HG02973 (cell line): ENCODE data around the gene TDP1.
"Not testable (repeated sequence)": the region's sequence is repeated elsewhere in the genome, so short reads cannot be mapped to it uniquely, and the experiment has no call there.

Experiments
- ATAC-seq: cut with Tn5 transposase; IDR thresholded peaks from one replicate; pipeline ENCODE4 v1.9.1; 2021; ENCODE audit warnings: moderate library complexity; ENCODE audit not compliant: unreplicated experiment

Gene TDP1

GRCh38 chr14:90042496-90043252 lies 86.9 kb downstream of the TDP1 start:
- no peak for ATAC-seq

GRCh38 chr14:90045616-90046015 lies 89.9 kb downstream of the TDP1 start:
- no peak for ATAC-seq

GRCh38 chr14:90049390-90049789 lies 93.7 kb downstream of the TDP1 start:
- ATAC-seq = no peak

- no peak for ATAC-seq
These were observed 94.5 kb downstream of the TDP1 start for GRCh38 chr14:90050271-90050670.

GRCh38 chr14:90053044-90053443 lies 97.3 kb downstream of the TDP1 start:
- ATAC-seq = no peak

- ATAC-seq = no peak
These were observed 99.1 kb downstream of the TDP1 start for GRCh38 chr14:90054803-90055202.

GRCh38 chr14:90056826-90057225 lies 101.1 kb downstream of the TDP1 start:
- ATAC-seq = no peak

GRCh38 chr14:90058876-90059458 lies 103.2 kb downstream of the TDP1 start:
- no peak for ATAC-seq

- ATAC-seq = peak; percentile 61
These were observed 104.7 kb downstream of the TDP1 start for GRCh38 chr14:90060312-90060964.

GRCh38 chr14:90060965-90061684 lies 105.4 kb downstream of the TDP1 start:
- ATAC-seq = peak; percentile 6

GRCh38 chr14:90061685-90062126 lies 106.0 kb downstream of the TDP1 start, which contains the start of gene KCNK13:
Gene KCNK13 (plus strand): TSS chr14:90061994. CDS start chr14:90062206, 212 bp downstream.
- ATAC-seq = no peak

- no peak for ATAC-seq
These were observed 106.5 kb downstream of the TDP1 start for GRCh38 chr14:90062127-90062794.

- no peak for ATAC-seq
These were observed 107.3 kb downstream of the TDP1 start for GRCh38 chr14:90062822-90063539.

- no peak for ATAC-seq
These were observed 116.6 kb downstream of the TDP1 start for GRCh38 chr14:90072350-90072749.

GRCh38 chr14:90079576-90079975 lies 123.8 kb downstream of the TDP1 start:
- no peak for ATAC-seq

- ATAC-seq = no peak
These were observed 131.7 kb downstream of the TDP1 start for GRCh38 chr14:90087433-90087832.

GRCh38 chr14:90088176-90088575 lies 132.4 kb downstream of the TDP1 start:
- ATAC-seq = no peak

- not testable (repeated sequence) for ATAC-seq
These were observed 133.8 kb downstream of the TDP1 start for GRCh38 chr14:90089486-90089885.

GRCh38 chr14:90091393-90091792 lies 135.7 kb downstream of the TDP1 start:
- ATAC-seq = no peak

- no peak for ATAC-seq
These were observed 138.3 kb downstream of the TDP1 start for GRCh38 chr14:90093942-90094595.
